Esophagus squamous epithelium (tissue), 4 donors: Measurements from ENCODE around the gene ARHGAP8.

Experiments used
- CTCF ChIP-seq, 6 experiments: fragments of 450-650 bp in 4 of 6; fragments of 200-600 bp in 2 of 6; sonication (generic) in 2 of 6; IDR thresholded peaks; one replicate each; pipeline ENCODE4 v1.5.1; 2016 to 2019; ENCODE audit warnings: antibody characterized with exemption in 6 of 6, mild to moderate bottlenecking in 4 of 6, moderate library complexity in 4 of 6
- POLR2A ChIP-seq, 4 donors: fragments of 450-650 bp; IDR thresholded peaks; one replicate each; pipeline ENCODE4 v1.6.1; 2017; ENCODE audit warnings: antibody characterized with exemption in 4 of 4, mild to moderate bottlenecking in 4 of 4, moderate library complexity in 3 of 4

- no peak for TF ChIP-seq CTCF (IDR thresholded peaks at IDR 0.05)
- no peak for TF ChIP-seq POLR2A (IDR thresholded peaks at IDR 0.05)
Measured at GRCh38 chr22:44783091-44783490, 30.7 kb downstream of the ARHGAP8 start.
